GM12878 (cell line): ENCODE results near the gene CDCP1.

Source experiments
- BCL11A ChIP-seq: IDR thresholded peaks from 2 replicates; pipeline ENCODE4 v1.6.1; 2011; ENCODE audit warnings: low read depth, low read length
- SREBF2 ChIP-seq: IDR thresholded peaks from 2 replicates; pipeline ENCODE4 v1.6.1; 2012; ENCODE audit warnings: mild to moderate bottlenecking, low read length
- ZNF274 ChIP-seq: IDR thresholded peaks from one replicate; pipeline ENCODE4 v1.8.0; 2011; ENCODE audit not compliant: insufficient read length, insufficient read depth
- TF ChIP-seq, protein P1 (sequence below): IDR thresholded peaks from 2 replicates; pipeline ENCODE4 v1.6.1; 2012; ENCODE audit warnings: low read depth, low read length, improper control_type of control experiment
- TF ChIP-seq, protein P2 (sequence below): fragments of 450-650 bp; formaldehyde crosslinking; IDR thresholded peaks from 2 replicates; pipeline ENCODE4 v1.5.0; 2022; ENCODE audit warnings: mild to moderate bottlenecking, missing genetic modification characterization
- TF ChIP-seq, protein P3 (sequence below), 3 experiments: IDR thresholded peaks in 2 of 3; conservative IDR thresholded peaks in 1 of 3; 2 replicates each; pipeline ENCODE4 v1.5.1; 2011; ENCODE audit warnings: low read depth in 3 of 3, low read length in 3 of 3, mild to moderate bottlenecking in 3 of 3, control low read depth in 2 of 3, moderate library complexity in 2 of 3, inconsistent platforms in 1 of 3, mixed read lengths in 1 of 3; ENCODE audit not compliant: control insufficient read depth in 2 of 3, insufficient read depth in 1 of 3; ENCODE audit errors: extremely low read depth in 1 of 3

DNA sequence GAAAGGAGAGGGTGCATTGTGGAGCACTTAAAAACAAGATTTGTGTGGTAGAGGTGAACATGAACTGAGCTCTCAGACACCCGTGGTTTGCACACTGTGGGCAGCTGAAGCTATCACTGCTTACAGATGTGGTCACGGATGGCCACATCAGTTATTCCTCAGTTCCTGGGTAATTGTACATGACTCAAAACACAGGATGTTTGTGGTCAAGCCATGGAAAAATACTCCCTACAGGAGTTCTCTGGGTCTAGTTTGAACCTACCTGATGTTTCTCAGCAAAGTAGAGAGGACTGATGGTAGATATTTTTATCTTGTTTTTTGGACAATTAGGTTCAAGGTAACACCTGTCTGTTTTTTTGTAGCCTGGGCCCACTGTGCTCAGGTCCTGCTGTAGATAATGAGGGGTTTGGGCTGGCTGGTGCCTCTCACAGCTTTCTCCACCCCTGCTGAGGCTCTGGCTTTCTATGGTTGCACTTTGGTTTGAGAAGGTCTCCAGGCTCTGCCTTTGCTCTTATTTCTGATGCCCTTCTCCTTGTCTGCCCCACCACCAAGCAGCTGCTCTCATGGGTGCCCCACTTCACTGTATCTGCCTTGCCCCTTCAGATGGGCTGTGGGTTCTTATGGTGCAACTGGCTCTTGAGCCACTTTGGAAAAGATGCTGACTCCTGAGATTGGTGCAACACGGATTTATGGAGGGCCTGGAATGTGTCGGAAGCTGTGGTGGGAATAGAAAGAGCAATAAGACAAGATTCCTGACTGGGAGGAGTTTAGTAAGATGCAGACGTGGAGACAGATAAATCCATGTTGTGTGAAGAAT lies 40.1 kb downstream of the CDCP1 start:
- TF ChIP-seq ZNF274 = no peak
- no peak for TF ChIP-seq BCL11A
- TF ChIP-seq, protein P1, sequence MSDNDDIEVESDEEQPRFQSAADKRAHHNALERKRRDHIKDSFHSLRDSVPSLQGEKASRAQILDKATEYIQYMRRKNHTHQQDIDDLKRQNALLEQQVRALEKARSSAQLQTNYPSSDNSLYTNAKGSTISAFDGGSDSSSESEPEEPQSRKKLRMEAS = no peak
- TF ChIP-seq, protein P2, sequence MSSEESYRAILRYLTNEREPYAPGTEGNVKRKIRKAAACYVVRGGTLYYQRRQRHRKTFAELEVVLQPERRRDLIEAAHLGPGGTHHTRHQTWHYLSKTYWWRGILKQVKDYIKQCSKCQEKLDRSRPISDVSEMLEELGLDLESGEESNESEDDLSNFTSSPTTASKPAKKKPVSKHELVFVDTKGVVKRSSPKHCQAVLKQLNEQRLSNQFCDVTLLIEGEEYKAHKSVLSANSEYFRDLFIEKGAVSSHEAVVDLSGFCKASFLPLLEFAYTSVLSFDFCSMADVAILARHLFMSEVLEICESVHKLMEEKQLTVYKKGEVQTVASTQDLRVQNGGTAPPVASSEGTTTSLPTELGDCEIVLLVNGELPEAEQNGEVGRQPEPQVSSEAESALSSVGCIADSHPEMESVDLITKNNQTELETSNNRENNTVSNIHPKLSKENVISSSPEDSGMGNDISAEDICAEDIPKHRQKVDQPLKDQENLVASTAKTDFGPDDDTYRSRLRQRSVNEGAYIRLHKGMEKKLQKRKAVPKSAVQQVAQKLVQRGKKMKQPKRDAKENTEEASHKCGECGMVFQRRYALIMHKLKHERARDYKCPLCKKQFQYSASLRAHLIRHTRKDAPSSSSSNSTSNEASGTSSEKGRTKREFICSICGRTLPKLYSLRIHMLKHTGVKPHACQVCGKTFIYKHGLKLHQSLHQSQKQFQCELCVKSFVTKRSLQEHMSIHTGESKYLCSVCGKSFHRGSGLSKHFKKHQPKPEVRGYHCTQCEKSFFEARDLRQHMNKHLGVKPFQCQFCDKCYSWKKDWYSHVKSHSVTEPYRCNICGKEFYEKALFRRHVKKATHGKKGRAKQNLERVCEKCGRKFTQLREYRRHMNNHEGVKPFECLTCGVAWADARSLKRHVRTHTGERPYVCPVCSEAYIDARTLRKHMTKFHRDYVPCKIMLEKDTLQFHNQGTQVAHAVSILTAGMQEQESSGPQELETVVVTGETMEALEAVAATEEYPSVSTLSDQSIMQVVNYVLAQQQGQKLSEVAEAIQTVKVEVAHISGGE = no peak
- TF ChIP-seq, protein P3, sequence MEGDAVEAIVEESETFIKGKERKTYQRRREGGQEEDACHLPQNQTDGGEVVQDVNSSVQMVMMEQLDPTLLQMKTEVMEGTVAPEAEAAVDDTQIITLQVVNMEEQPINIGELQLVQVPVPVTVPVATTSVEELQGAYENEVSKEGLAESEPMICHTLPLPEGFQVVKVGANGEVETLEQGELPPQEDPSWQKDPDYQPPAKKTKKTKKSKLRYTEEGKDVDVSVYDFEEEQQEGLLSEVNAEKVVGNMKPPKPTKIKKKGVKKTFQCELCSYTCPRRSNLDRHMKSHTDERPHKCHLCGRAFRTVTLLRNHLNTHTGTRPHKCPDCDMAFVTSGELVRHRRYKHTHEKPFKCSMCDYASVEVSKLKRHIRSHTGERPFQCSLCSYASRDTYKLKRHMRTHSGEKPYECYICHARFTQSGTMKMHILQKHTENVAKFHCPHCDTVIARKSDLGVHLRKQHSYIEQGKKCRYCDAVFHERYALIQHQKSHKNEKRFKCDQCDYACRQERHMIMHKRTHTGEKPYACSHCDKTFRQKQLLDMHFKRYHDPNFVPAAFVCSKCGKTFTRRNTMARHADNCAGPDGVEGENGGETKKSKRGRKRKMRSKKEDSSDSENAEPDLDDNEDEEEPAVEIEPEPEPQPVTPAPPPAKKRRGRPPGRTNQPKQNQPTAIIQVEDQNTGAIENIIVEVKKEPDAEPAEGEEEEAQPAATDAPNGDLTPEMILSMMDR (IDR thresholded peaks at IDR 0.05 in 2 of 3, conservative IDR thresholded peaks at IDR 0.05 in 1 of 3; ENCODE audit: control insufficient read depth in 2 of 3, extremely low read depth in 1 of 3, insufficient read depth in 1 of 3, low read depth in 3 of 3, low read length in 3 of 3) = no peak
- TF ChIP-seq SREBF2 = no peak
